Liver (tissue), 9 donors: ENCODE data around the gene SORBS2. TPM values are rescaled to one million over a fixed set of nuclear protein-coding genes. Genes with fewer than 3 reads are reported as not detected.

Source experiments
- DNase-seq: peaks from one replicate; pipeline ENCODE4 v3.0.0-alpha.2; 2017; ENCODE audit warnings: low spot score
- H3K27ac ChIP-seq, 2 donors: one replicate each; pipeline ENCODE4 v1.7.0; 2013; ENCODE audit warnings: inconsistent platforms in 2 of 2, low read length in 2 of 2, control low read depth in 1 of 2, low read depth in 1 of 2, mild to moderate bottlenecking in 1 of 2
- H3K27me3 ChIP-seq, 4 donors: one replicate each; pipeline versions ENCODE4 v1.6.1 to v1.7.0; 2013; ENCODE audit warnings: low read length in 3 of 4, inconsistent platforms in 1 of 4, mild to moderate bottlenecking in 1 of 4, moderate library complexity in 1 of 4; ENCODE audit not compliant: control insufficient read depth in 4 of 4, insufficient read depth in 4 of 4
- H3K36me3 ChIP-seq, 4 donors: one replicate each; pipeline versions ENCODE4 v1.6.1 to v1.7.0; 2013; ENCODE audit warnings: low read length in 3 of 4, mild to moderate bottlenecking in 3 of 4, low read depth in 1 of 4, moderate library complexity in 1 of 4; ENCODE audit not compliant: control insufficient read depth in 4 of 4, insufficient read depth in 3 of 4
- H3K4me1 ChIP-seq, 4 donors: one replicate each; pipeline versions ENCODE4 v1.6.1 to v1.7.0; 2013; ENCODE audit warnings: low read length in 3 of 4, mild to moderate bottlenecking in 3 of 4, moderate library complexity in 1 of 4; ENCODE audit not compliant: control insufficient read depth in 4 of 4, insufficient read depth in 4 of 4
- H3K4me3 ChIP-seq, 3 donors: one replicate each; pipeline versions ENCODE4 v1.6.1 to v1.7.0; 2013; ENCODE audit warnings: low read length in 3 of 3, control low read depth in 1 of 3, low read depth in 1 of 3, mild to moderate bottlenecking in 1 of 3
- H3K9ac ChIP-seq, 2 donors: one replicate each; pipeline ENCODE4 v1.7.0; 2013; ENCODE audit warnings: low read length in 2 of 2, mild to moderate bottlenecking in 2 of 2, moderate library complexity in 2 of 2, control low read depth in 1 of 2, low read depth in 1 of 2
- H3K9me3 ChIP-seq, 4 donors: one replicate each; pipeline versions ENCODE4 v1.6.1 to v1.7.0; 2013; ENCODE audit warnings: low read length in 3 of 4; ENCODE audit not compliant: control insufficient read depth in 4 of 4
- EGR1 ChIP-seq, 2 donors: IDR thresholded peaks; 2 replicates each; pipeline ENCODE4 v1.6.1; 2016 to 2018; ENCODE audit warnings: antibody characterized with exemption in 2 of 2, low read depth in 2 of 2
- FOXA1 ChIP-seq: IDR thresholded peaks from 2 replicates; pipeline ENCODE4 v1.6.1; 2016; ENCODE audit warnings: antibody characterized with exemption
- FOXA2 ChIP-seq: IDR thresholded peaks from 2 replicates; pipeline ENCODE4 v1.6.1; 2016; ENCODE audit warnings: antibody characterized with exemption
- GABPA ChIP-seq, 2 donors: IDR thresholded peaks in 1 of 2; conservative IDR thresholded peaks in 1 of 2; 2 replicates each; pipeline ENCODE4 v1.6.1; 2016; ENCODE audit warnings: antibody characterized with exemption in 2 of 2, mild to moderate bottlenecking in 1 of 2, moderate library complexity in 1 of 2
- HNF4A ChIP-seq, 2 donors: conservative IDR thresholded peaks; 2 replicates each; pipeline ENCODE4 v1.6.1; 2016; ENCODE audit warnings: antibody characterized with exemption in 2 of 2, mild to moderate bottlenecking in 2 of 2
- HNF4G ChIP-seq: IDR thresholded peaks from 2 replicates; pipeline ENCODE4 v1.6.1; 2016; ENCODE audit warnings: antibody characterized with exemption
- JUND ChIP-seq, 2 donors: IDR thresholded peaks; 2 replicates each; pipeline ENCODE4 v1.6.1; 2016; ENCODE audit warnings: antibody characterized with exemption in 2 of 2
- NR2F2 ChIP-seq: IDR thresholded peaks from 2 replicates; pipeline ENCODE4 v1.6.1; 2016; ENCODE audit warnings: antibody characterized with exemption
- REST ChIP-seq: IDR thresholded peaks from 2 replicates; pipeline ENCODE4 v1.6.1; 2016; ENCODE audit warnings: antibody characterized with exemption, mild to moderate bottlenecking
- RXRA ChIP-seq, 2 donors: IDR thresholded peaks; 2 replicates each; pipeline ENCODE4 v1.6.1; 2017 to 2018; ENCODE audit warnings: antibody characterized with exemption in 2 of 2, mild to moderate bottlenecking in 1 of 2
- SP1 ChIP-seq: IDR thresholded peaks from 2 replicates; pipeline ENCODE4 v1.6.1; 2018; ENCODE audit warnings: antibody characterized with exemption, mild to moderate bottlenecking
- TAF1 ChIP-seq: conservative IDR thresholded peaks from 2 replicates; pipeline ENCODE4 v1.6.1; 2016; ENCODE audit warnings: antibody characterized with exemption, mild to moderate bottlenecking
- YY1 ChIP-seq: IDR thresholded peaks from 2 replicates; pipeline ENCODE4 v1.6.1; 2016; ENCODE audit warnings: antibody characterized with exemption, mild to moderate bottlenecking
- WGBS: extraction: QIAGEN DNeasy Blood & Tissue Kit; methylation state at CpG from one replicate; pipeline ENCODE4 v1.1.7; 2013; 5-methylcytosine and 5-hydroxymethylcytosine counted together
- polyA plus RNA-seq, 2 donors: library from polyadenylated mRNA; stranded (reverse) in 1 of 2; unstranded in 1 of 2; fragments of 200-250 nt in 1 of 2; fragments of >200 nt in 1 of 2; fragmentation: Nextera tagmentation in 1 of 2; extraction: Ambion mirVana in 1 of 2; gene quantifications; one replicate each; pipeline versions ENCODE4 v1.2.1 to v1.2.3, GENCODE V29; 2013 to 2015
- total RNA-seq, 2 donors: library from RNA; depleted of rRNA; stranded (reverse); fragments of >200 nt; gene quantifications; one replicate each; pipeline ENCODE4 v1.2.3, GENCODE V29; 2014
- TF ChIP-seq, protein P1 (sequence below): IDR thresholded peaks from 2 replicates; pipeline ENCODE4 v1.6.1; 2016; ENCODE audit warnings: antibody characterized with exemption
- TF ChIP-seq, protein P2 (sequence below): IDR thresholded peaks from 2 replicates; pipeline ENCODE4 v1.6.1; 2016; ENCODE audit warnings: antibody characterized with exemption
- donor health status: healthy.
- donor health status: healthy.
- donor health status: healthy.
- donor health status: healthy.
- donor health status: healthy.

SORBS2 gene
- total and polyA plus RNA-seq, 4 donors = 23.3 to 136 (median 59.6) TPM

DNA sequence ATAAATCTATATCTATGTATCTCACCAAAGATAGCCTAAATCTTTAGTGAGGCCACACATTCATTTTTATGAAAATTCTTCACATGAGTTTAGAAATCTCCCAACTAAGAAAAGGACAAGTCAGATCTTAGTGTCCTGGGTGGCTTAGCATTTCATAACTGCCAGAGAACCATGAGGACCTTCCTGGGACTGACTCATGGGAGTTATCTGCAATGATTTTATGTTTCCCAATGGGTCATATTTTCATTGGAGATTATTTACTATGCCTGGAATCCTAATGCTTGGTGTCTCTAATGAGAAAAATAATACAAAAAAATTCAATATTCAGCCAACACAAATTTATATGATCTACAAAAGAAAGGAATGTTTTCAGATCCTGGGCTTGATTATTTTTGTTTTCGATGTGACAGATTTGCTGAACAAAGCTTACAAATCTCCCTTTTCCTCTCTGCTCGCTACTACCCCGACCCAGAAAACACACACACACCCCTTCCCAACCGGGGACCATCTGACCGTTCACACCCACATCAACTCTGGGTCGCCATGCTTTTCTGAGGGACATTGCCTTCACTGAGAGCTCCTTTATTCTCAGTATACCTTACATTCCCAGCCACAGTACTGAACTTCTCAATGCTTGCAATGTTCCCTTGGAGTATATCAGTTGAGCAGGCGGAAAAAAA, 40.1 kb downstream of the SORBS2 start:
- Histone ChIP-seq H3K9me3 (no peaks in the 10 kb centered on the region), H3K9ac (no peak overlapping the region), H3K36me3 (no peaks in the 10 kb centered on the region), H3K4me1 (peaks cover 4 to 49% (median 15%) of the 10 kb centered on the region in 4 donors), H3K27me3 (no peaks in the 10 kb centered on the region), H3K27ac (peak overlapping the region; percentile 83 to 95), H3K4me3 (no peak overlapping the region)
- no peak for TF ChIP-seq HNF4G
- no peak for TF ChIP-seq REST
- no peak for TF ChIP-seq RXRA (IDR thresholded peaks at IDR 0.05)
- no peak for TF ChIP-seq YY1
- no peak for TF ChIP-seq GABPA (IDR thresholded peaks at IDR 0.05 in 1 of 2, conservative IDR thresholded peaks at IDR 0.05 in 1 of 2)
- TF ChIP-seq SP1 = no peak
- DNase-seq = no peak
- WGBS = 91% methylated on average over 7 of the region's 7 CpGs

GRCh38 chr4:185767528-185767927, 44.5 kb downstream of the SORBS2 start:
- TF ChIP-seq, protein P1, sequence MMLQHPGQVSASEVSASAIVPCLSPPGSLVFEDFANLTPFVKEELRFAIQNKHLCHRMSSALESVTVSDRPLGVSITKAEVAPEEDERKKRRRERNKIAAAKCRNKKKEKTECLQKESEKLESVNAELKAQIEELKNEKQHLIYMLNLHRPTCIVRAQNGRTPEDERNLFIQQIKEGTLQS = no peak
- TF ChIP-seq SP1 (no peak), FOXA1 (no peak), HNF4G (no peak), YY1 (peak; percentile 3), TAF1 (no peak), FOXA2 (no peak), NR2F2 (no peak), JUND (IDR thresholded peaks at IDR 0.05) (no peak), HNF4A (conservative IDR thresholded peaks at IDR 0.05) (peak; percentile 27 to 50)
- Histone ChIP-seq H3K36me3 (no peaks in the 10 kb centered on the region), H3K27ac (peak overlapping the region; percentile 52 to 87), H3K27me3 (no peaks in the 10 kb centered on the region), H3K4me3 (no peak overlapping the region), H3K9ac (peak overlapping the region; percentile 1 to 17), H3K9me3 (no peaks in the 10 kb centered on the region), H3K4me1 (peaks cover 4 to 27% (median 9%) of the 10 kb centered on the region in 4 donors)
- 41% methylated on average over 4 of the region's 4 CpGs for WGBS
- no peak for DNase-seq

DNA sequence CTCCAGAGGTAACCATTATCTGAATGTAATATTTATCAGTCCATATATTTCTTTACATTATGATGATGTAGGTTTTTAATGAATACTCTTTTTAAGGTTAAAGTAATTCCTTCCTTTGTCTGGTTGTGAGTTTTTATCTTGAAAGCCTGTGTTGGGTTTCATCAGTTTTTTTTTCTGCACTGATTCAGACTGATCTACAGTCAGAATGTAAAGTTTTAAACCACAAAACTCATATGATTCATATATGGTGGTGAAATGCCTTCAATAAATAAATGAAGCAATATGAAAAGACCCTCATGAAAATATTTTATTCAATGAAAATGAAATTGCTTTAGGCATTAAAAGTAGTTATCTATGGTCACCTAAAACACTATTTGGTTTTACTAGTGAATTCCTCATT, 47.1 kb downstream of the SORBS2 start:
- peaks cover 0 to 3% (median 1%) of the 10 kb centered on the region in 4 donors for H3K36me3 ChIP-seq
- no peak for TF ChIP-seq NR2F2
- TF ChIP-seq EGR1 (IDR thresholded peaks at IDR 0.05; ENCODE audit: low read depth in 2 of 2) = no peak
- no peak for TF ChIP-seq FOXA1
- TF ChIP-seq, protein P1 = no peak
- no peak for TF ChIP-seq FOXA2
- no peak for TF ChIP-seq HNF4G
- TF ChIP-seq SP1 = no peak
- TF ChIP-seq, protein P2, sequence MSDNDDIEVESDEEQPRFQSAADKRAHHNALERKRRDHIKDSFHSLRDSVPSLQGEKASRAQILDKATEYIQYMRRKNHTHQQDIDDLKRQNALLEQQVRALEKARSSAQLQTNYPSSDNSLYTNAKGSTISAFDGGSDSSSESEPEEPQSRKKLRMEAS = no peak
- no peak for TF ChIP-seq GABPA (IDR thresholded peaks at IDR 0.05 in 1 of 2, conservative IDR thresholded peaks at IDR 0.05 in 1 of 2)
- no peak for TF ChIP-seq RXRA (IDR thresholded peaks at IDR 0.05)

More for the DNA sequence above, 47.1 kb downstream of the SORBS2 start:
- H3K27me3 ChIP-seq = no peaks in the 10 kb centered on the region
- H3K27ac ChIP-seq = no peak overlapping the region
- no peak overlapping the region for H3K4me3 ChIP-seq
- no peak for DNase-seq
- H3K4me1 ChIP-seq = peaks cover 4 to 23% (median 9%) of the 10 kb centered on the region in 4 donors
- no peak overlapping the region for H3K9ac ChIP-seq
- no peaks in the 10 kb centered on the region for H3K9me3 ChIP-seq
